RWPE1 (cell line): Measurements from ENCODE around the gene NCF2.

ENCODE experiments used
- CTCF ChIA-PET: fragments of 350-600 bp; sonication (Branson Sonifier 250); formaldehyde crosslinking; extraction: SDS; loops from one replicate; lab custom pipeline; 2021; lab: Yijun Ruan, JAX
- POLR2A ChIA-PET: fragments of 400-600 bp; formaldehyde crosslinking; extraction: SDS; loops from one replicate; lab custom pipeline; 2020; ENCODE audit warnings: antibody characterized with exemption; ENCODE audit not compliant: low non-redundant PET; lab: Yijun Ruan, JAX
- DNase-seq: peaks from one replicate; pipeline ENCODE4 v3.0.0; 2012; ENCODE audit warnings: low spot score
- H3K27ac ChIP-seq: fragments of 450-650 bp; 2 replicates; pipeline ENCODE4 v1.5.1; 2017
- TF ChIP-seq, protein P1 (sequence below): fragments of 450-650 bp; conservative IDR thresholded peaks from 2 replicates; pipeline ENCODE4 v1.5.1; 2017; ENCODE audit warnings: low read depth, mild to moderate bottlenecking

The NCF2 gene

GRCh38 chr1:183512450-183512849 is 77.8 kb downstream of the NCF2 start:
- no peak overlapping the region for H3K27ac ChIP-seq
- ChIA-PET CTCF (no interaction called here), POLR2A (no interaction called here)
- DNase-seq = no peak
- TF ChIP-seq, protein P1, sequence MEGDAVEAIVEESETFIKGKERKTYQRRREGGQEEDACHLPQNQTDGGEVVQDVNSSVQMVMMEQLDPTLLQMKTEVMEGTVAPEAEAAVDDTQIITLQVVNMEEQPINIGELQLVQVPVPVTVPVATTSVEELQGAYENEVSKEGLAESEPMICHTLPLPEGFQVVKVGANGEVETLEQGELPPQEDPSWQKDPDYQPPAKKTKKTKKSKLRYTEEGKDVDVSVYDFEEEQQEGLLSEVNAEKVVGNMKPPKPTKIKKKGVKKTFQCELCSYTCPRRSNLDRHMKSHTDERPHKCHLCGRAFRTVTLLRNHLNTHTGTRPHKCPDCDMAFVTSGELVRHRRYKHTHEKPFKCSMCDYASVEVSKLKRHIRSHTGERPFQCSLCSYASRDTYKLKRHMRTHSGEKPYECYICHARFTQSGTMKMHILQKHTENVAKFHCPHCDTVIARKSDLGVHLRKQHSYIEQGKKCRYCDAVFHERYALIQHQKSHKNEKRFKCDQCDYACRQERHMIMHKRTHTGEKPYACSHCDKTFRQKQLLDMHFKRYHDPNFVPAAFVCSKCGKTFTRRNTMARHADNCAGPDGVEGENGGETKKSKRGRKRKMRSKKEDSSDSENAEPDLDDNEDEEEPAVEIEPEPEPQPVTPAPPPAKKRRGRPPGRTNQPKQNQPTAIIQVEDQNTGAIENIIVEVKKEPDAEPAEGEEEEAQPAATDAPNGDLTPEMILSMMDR = no peak

DNA sequence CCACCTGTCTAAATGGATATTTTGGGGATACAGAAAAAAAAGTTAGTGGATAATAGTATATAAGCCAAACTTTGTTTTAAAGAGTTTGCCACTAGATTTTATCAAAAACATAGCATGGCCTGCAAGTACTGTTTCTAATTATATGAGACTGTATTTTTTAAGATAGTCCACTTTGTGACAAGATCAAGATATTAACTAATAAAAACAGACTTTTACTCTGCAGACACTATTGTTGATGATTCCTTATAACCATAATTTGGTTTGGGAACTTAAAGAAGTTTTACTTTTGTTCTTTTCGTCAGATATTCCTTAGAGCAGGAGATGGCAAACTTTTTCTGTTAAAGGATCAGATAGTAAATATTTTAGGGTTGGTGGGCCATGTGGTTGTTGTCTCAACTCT is 81.6 kb downstream of the NCF2 start:
- POLR2A ChIA-PET = interaction anchor here (0.5 kb wide), 1 partner anchor 13 kb away, joined by 4 read pairs; no protein-coding TSS in a partner anchor
- DNase-seq = no peak
- no peak overlapping the region for H3K27ac ChIP-seq
- CTCF ChIA-PET = interaction anchor here (0.8 kb wide), 1 partner anchor 85 kb away, joined by 3 read pairs; no protein-coding TSS in a partner anchor
- TF ChIP-seq, protein P1 = no peak

DNA sequence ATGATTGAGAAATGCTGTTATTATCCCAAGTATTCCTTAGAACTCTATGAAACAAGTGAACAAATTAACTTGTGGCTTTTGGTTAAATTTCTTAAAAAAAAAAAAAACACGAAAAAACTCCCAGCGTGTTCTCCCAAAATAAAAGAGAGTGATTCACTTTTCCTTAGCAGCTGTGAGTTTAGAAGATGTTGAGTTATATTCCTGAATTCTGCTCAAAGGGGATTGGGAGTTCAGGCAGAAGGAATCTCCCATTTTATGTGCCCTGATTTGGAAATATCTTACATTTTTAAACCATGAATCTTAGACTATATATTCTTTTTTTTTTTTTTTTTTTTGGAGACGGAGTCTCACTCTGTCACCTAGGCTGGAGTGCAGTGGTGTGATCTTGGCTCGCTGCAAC is 83.7 kb downstream of the NCF2 start:
- DNase-seq = no peak
- TF ChIP-seq, protein P1 = no peak
- CTCF ChIA-PET = interaction anchor here (0.6 kb wide), 1 partner anchor 552 kb away, joined by 4 read pairs; no protein-coding TSS in a partner anchor
- H3K27ac ChIP-seq = no peak overlapping the region
- POLR2A ChIA-PET = no interaction called here
